ENCODE measurements around the gene KIAA0825.
"Not testable (repeated sequence)": the region's sequence is repeated elsewhere in the genome, so short reads cannot be mapped to it uniquely, and the experiment has no call there.

KIAA0825 gene

GRCh38 chr5:94240134-94240533, 378.3 kb downstream of the KIAA0825 start:
- DNase-seq: no peak

- DNase-seq: no peak
These were observed 379.1 kb downstream of the KIAA0825 start for GRCh38 chr5:94239266-94239665.

- no peak for DNase-seq
These were observed 383.4 kb downstream of the KIAA0825 start for GRCh38 chr5:94234987-94235386.

- DNase-seq: peak; percentile 70
These were observed 389.6 kb downstream of the KIAA0825 start for GRCh38 chr5:94228791-94229190.

- DNase-seq: no peak
These were observed 395.2 kb downstream of the KIAA0825 start for GRCh38 chr5:94223235-94223634.

- DNase-seq: peak; percentile 63
These were observed 400.0 kb downstream of the KIAA0825 start for GRCh38 chr5:94218374-94218773.

GRCh38 chr5:94217745-94218144, 400.7 kb downstream of the KIAA0825 start:
- no peak for DNase-seq

GRCh38 chr5:94217216-94217615, 401.2 kb downstream of the KIAA0825 start:
- DNase-seq: no peak

- no peak for DNase-seq
These were observed 405.9 kb downstream of the KIAA0825 start for GRCh38 chr5:94212476-94212875.

GRCh38 chr5:94209774-94210355, 408.5 kb downstream of the KIAA0825 start:
- DNase-seq: no peak

GRCh38 chr5:94209272-94209671, 409.1 kb downstream of the KIAA0825 start:
- no peak for DNase-seq

GRCh38 chr5:94199566-94199965, 418.8 kb downstream of the KIAA0825 start:
- DNase-seq: no peak

GRCh38 chr5:94197970-94198369, 420.4 kb downstream of the KIAA0825 start:
- DNase-seq: no peak

GRCh38 chr5:94196953-94197352, 421.5 kb downstream of the KIAA0825 start:
- DNase-seq: no peak

GRCh38 chr5:94192658-94193391, 425.6 kb downstream of the KIAA0825 start:
- DNase-seq: no peak

GRCh38 chr5:94191604-94192003, 426.8 kb downstream of the KIAA0825 start:
- no peak for DNase-seq

- DNase-seq: no peak
These were observed 429.7 kb downstream of the KIAA0825 start for GRCh38 chr5:94188725-94189124.

GRCh38 chr5:94184870-94185269, 433.5 kb downstream of the KIAA0825 start:
- no peak for DNase-seq

GRCh38 chr5:94181895-94182294, 436.5 kb downstream of the KIAA0825 start:
- no peak for DNase-seq

GRCh38 chr5:94180761-94181160, 437.6 kb downstream of the KIAA0825 start:
- DNase-seq: no peak

- DNase-seq: no peak
These were observed 442.5 kb downstream of the KIAA0825 start for GRCh38 chr5:94175912-94176311.

- no peak for DNase-seq
These were observed 443.5 kb downstream of the KIAA0825 start for GRCh38 chr5:94174748-94175411.

GRCh38 chr5:94173100-94173499, 445.3 kb downstream of the KIAA0825 start:
- no peak for DNase-seq

GRCh38 chr5:94171070-94171469, 447.3 kb downstream of the KIAA0825 start:
- DNase-seq: not testable (repeated sequence)

Measured in islet precursor cell (in vitro differentiated cells).